GM18909 (cell line): ENCODE data around the gene TPI1.

ENCODE experiments used
- ATAC-seq: cut with Tn5 transposase; IDR thresholded peaks from one replicate; pipeline ENCODE4 v1.9.1; 2021; ENCODE audit warnings: mild to moderate bottlenecking; ENCODE audit not compliant: unreplicated experiment, poor library complexity

TPI1 gene

DNA sequence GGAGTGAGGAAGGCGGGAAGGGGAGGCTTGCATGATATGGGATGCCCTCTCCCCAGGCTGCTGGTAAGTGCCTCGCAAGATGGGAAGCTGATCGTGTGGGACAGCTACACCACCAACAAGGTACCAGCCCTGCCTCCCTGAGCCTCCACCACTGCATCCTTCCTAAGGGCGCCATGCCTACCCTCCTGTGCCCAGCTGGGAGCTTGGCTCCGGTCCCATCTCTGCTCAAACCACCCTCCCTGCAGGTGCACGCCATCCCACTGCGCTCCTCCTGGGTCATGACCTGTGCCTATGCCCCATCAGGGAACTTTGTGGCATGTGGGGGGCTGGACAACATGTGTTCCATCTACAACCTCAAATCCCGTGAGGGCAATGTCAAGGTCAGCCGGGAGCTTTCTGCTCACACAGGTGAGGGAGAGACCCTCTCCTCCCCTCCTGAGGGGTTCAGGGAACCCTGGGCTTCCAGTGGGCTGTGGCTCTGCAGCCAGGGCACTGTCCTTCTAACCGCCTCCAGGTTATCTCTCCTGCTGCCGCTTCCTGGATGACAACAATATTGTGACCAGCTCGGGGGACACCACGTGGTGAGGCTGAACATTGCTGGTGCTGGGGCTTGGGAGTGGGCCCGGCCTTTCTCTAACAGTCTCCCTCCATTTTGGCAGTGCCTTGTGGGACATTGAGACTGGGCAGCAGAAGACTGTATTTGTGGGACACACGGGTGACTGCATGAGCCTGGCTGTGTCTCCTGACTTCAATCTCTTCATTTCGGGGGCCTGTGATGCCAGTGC is 24.0 kb upstream of the TPI1 start:
- no peak for ATAC-seq

DNA sequence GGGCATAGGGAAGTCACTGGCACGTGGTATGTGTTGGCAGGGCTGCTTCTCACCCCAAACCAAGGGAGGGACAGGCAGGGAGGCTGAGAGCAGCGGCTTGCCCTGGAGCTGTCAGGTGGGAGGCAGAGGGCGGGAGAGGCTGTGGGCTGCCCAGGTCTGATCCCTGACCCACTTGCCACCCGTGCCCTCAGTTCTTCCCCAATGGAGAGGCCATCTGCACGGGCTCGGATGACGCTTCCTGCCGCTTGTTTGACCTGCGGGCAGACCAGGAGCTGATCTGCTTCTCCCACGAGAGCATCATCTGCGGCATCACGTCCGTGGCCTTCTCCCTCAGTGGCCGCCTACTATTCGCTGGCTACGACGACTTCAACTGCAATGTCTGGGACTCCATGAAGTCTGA is 21.9 kb upstream of the TPI1 start:
- no peak for ATAC-seq

DNA sequence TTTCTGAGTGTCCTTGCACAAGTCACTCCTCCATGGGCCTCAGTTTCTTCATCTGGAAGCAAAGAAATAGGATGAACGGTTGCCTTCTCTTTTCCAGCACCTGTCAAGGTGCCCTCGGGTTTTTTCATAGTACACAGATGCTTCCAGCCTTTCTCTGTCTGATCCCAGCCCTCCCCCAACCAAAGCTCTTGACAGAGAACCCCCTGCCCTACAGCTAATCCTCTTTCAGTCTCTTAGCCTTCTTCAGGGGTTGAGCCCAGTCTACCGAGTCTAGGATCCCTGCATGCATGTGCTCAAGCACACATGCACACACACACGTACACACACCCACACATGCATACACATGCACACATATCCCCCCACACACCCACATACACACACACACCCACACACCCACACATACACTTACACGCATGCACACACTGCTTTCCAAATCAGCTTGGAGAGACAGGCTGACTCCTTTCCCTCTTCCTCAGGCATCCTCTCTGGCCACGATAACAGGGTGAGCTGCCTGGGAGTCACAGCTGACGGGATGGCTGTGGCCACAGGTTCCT is 20.9 kb upstream of the TPI1 start:
- no peak for ATAC-seq

DNA sequence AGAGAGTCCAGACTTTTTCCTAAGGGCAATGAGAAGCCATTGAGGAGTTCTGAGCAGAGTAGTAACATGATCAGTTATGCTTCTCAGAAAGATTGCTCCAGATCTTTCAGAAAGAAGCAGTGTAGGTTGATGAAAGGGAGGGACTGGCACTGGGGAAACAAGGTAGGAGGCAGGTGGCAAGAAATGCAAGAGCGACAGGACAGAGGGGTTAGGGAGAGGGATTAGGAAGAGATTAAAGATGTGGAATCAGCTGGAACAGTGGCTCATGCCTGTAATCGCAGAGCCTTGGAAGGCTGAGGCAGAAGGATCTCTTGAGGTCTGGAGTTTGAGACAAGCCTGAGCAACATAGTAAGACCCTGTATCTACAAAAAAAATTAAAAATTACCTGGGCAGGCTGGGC is 19.7 kb upstream of the TPI1 start:
- no peak for ATAC-seq

DNA sequence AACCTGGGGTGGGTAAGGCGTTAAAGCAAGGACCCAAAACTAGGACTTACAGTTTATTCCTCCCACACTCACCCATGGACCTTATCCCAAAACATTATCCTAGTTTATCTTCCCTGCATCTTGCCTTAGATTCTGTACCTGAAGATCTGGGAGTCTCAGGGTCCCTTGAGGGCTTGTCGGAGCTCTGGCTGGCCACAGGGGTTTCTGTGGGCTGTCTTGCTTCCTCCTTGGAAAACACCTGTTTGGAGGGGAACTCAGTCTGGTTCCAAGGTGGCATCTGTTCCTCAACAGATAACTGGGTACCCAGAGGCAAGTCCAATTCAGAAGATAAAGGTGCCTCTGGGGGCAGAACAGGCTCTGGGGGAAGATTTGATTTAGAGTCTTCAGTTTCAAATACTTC is 17.9 kb upstream of the TPI1 start:
- no peak for ATAC-seq

DNA sequence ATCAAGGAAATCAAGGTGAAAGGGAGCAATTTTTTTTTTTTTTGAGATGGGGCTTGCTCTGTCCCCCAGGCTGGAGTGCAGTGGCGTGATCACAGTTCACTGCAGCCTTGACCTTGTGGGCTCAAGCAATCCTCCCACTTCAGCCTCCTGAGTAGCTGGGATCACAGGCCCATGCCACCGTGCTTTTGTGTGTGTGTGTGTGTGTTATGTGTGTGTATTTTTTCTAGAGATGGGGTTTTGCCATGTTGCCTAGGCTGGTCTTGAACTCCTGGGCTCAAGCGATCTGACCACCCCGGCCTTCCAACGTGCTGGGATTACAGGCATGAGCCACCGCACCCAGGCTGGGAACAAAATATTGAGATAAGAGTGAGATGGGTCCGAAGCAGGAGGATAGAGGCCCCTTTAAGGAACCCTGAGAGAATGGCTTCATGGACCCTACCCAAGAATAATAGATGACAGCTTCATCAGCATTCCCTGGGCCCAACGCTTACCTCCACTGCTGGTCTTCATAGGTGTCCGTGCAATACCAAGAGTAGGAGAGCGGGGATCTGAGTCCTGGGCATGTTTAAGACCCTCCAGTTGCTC is 17.3 kb upstream of the TPI1 start:
- ATAC-seq: no peak

DNA sequence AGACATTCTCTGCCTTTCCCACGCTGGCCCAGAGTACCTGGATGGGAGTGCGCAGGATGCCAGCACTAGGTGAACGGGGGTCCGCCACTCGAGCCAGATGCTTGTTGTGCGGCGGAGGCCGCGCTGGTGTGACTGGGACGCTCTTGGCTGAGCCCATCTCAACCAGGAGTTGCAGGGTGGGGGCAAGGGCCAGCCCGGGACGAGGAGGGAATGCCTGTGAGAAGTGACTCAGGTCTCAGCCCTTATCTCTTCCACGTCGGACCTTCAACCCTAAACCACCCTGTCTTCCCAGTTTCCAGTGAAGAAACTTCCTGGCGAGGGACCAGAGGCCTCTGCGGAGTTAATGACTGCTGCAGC is 16.6 kb upstream of the TPI1 start:
- ATAC-seq: no peak

DNA sequence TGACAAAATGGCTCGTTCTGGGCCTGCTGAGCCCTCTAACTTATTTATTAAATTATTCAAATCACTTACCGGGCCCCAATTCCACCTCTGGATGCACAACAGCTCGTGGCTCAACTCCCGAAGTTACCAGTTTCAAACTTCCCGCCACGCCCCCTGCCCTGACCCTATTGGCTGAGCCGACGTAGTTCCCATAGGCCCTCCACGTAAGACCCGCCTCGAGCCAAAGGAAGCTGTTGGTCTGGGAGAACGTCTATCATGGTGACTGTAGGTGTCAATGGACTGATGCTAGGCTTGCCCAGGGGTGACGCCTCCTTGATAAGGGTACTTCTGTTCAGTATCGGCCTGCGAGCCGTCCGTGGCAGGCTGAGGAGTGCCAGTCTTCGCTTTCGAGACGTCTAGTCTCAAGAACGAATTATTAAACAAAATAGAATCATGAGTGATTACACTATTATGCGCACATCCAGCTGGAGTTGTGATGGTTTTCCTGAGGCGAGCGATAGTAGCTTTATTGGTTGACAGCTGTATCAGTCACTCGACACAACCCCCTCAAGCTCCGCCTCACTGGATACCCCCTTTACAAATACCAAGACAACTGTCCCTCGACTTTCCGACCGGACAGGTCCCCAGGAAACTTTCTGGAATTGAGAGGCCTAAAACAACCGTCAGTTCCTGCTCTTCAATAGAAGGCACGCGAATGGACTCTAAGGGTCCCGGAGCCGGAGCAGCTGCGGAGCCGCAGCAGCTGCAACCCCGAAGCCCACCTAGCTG is 16.0 kb upstream of the TPI1 start, which contains the start of gene CDCA3:
CDCA3 (minus strand) TSS at position 134 of the 768 bp plus-strand sequence. CDS start 334 bp downstream, outside the sequence.
- peak; percentile 55 for ATAC-seq

DNA sequence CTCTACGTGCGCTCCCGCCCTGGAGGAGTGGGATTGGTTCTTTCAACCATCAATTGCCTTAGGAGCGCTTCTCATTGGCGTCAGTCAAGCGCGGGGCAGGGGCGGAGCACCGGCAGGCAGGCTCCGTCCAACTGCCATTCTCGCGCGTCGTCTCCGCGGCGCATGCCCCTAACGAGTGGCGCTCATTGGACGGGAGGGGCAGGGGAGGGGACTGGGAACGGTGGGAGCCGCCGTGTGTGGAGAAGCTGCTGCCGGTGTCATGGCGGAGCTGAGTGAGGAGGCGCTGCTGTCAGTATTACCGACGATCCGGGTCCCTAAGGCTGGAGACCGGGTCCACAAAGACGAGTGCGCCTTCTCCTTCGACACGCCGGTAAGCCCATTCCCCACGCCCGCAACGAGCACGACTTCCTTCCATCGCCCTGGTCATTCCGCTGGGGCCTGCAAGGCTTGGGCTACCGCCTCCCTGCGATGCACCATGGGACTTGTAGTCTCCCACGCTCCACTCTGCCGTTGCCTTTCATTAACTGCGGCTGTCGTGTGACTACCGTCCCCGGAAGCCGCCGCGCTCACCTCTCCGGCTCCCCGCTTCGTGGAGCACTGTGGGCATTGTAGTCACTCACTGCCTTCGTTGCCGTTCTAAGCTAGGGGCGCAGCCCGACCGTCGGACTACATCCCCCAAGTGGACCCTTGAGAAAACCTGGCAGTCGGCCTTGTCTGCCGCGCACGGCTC is 15.2 kb upstream of the TPI1 start, which contains the start of gene USP5:
USP5 (plus strand) TSS at position 230 of the 730 bp plus-strand sequence; CDS start at position 260, 30 bp downstream.
- ATAC-seq: peak; percentile 79

DNA sequence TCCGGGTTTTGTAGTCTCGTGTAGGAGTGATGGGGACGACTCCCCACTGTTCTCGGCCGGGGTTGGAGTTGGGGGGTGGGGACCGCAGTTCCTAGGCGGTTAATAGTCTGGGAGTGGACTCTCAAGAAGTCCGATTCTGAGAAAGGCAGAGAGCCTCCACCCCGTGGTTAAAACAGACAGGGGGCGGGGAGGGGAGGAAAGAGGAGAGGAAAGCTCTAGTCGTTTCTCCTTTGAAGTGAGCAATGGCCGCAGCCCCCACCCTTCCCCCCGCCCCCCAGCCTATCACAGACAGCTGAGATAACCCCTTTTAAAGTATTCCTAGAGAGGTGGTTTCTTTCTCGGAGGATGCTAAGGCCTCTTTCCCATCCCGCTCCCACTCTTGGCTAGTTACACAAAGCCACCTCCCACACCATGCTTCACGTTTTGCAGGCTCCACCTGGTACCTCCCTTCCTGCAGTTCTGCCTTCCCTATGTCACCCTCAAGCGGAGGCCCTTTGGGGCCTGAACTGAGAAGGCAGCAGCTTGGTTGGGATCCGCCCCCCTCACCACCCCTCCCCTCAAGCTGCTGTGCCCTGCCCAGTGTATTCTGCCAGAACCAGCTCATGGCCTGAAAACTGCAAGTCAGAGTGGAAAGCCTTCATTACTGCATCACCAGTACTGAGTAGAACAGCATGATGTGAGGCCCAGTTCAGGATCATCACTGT is 14.5 kb upstream of the TPI1 start:
- ATAC-seq: no peak

DNA sequence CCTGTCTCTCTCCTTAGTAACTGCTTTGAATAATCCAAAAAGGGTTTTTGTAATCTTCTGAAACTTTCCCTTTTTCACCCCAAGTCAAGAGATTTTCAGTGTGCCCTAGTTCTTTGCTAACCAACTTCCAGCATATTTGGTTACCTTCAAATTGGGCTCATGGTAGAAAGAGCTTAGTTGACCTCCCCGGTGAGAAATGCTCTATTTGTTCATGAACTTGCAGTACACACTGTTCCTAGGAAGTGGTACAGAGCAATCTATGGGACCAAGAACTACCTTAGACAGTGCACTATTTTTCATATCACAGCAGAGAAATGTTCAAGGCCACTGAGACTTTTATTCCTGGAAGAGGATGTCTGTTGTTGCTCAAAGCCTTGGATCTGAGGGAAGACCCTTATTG is 13.7 kb upstream of the TPI1 start:
- ATAC-seq: no peak

DNA sequence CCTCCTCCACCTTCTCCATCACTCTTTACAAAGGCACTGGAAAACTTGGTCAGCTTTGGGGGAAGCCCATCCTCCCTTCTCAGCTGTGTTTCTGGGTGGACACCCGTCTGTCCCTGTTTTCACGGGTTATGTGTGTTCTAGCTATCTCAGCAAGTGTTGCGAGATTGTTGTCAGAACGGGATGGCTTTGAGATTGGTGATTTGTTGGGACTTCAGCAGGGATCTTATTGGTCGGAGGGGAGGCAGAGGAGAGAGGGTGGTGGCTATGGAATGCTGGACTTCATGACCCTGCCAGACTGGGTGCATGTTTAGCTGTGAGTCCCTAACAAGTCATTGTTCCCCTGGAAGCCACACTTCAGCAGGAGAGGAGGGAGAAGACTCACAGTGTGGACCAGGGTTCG is 13.3 kb upstream of the TPI1 start:
- no peak for ATAC-seq

DNA sequence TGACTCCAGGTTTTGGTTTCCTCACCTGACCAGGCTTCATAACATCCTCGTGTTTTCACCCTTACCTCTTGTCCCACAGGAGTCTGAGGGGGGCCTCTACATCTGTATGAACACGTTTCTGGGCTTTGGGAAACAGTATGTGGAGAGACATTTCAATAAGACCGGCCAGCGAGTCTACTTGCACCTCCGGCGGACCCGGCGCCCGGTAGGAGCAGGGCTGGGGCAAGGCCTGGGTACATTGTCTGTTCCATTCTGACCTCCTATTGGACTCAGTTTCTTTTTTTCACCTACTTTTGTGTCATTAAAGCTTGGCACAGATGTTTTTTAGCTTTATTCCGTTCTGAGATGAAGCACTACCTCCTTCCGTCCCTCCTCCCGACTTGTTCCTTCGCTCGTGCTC is 12.0 kb upstream of the TPI1 start:
- ATAC-seq: no peak

DNA sequence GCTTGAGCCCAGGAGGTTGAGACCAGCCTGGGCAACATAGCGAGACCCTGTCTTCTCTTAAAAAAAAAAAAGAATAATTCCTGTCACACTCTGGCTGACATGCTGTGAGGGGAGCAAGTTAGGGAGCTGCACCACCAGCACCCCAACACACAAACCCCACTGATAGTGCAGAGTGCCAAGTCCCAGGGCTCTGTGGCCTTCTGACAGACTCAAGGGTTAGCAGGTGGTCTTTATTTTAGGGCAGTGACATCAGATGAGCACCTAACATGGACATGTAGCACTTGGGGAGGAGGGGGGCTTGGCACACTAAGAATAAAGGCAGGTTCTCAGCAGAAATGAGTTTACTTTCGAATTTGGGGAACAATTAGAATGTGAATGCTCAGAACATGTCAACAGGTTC is 8.5 kb upstream of the TPI1 start:
- ATAC-seq: no peak

DNA sequence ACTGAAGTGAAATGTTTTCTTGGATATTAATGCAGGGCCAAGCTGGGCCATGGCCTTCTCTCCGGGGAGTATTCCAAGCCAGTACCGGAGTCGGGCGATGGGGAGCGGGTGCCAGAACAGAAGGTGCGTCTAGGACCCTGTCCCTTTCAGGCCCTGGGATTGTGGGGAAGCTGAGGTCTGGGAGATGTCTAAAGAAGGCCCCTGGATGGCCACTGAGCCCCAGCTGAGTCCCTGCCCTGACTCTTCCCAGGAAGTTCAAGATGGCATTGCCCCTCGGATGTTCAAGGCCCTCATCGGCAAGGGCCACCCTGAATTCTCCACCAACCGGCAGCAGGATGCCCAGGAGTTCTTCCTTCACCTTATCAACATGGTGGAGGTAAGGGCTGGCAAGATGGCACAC is 7.2 kb upstream of the TPI1 start:
- no peak for ATAC-seq

DNA sequence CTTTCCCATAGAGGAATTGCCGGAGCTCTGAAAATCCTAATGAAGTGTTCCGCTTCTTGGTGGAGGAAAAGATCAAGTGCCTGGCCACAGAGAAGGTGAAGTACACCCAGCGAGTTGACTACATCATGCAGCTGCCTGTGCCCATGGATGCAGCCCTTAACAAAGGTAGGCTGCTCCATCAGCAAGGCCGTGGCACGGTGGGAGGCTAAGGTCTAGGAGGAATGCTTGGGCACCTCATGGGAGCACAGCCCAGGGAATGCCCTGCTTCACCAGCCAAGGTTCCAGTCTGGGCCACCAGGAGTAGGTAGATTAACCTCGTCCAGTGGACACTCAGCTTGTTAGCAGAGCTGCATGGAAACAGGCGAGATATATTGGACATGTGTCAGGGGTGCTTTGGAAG is 6.4 kb upstream of the TPI1 start:
- no peak for ATAC-seq

DNA sequence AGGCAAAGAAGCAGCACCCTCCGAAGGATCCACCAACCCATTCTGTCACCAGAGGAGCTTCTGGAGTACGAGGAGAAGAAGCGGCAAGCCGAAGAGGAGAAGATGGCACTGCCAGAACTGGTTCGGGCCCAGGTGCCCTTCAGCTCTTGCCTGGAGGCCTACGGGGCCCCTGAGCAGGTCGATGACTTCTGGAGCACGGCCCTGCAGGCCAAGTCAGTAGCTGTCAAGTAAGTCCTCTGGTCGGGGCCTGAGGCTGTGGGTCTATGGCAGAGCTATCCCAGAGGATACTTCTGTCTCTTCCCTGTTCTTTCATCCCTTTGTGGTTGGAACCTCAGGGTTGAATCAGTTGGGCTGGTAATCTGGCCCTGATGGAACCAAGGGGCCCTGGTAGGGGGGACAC is 5.9 kb upstream of the TPI1 start:
- ATAC-seq: no peak

DNA sequence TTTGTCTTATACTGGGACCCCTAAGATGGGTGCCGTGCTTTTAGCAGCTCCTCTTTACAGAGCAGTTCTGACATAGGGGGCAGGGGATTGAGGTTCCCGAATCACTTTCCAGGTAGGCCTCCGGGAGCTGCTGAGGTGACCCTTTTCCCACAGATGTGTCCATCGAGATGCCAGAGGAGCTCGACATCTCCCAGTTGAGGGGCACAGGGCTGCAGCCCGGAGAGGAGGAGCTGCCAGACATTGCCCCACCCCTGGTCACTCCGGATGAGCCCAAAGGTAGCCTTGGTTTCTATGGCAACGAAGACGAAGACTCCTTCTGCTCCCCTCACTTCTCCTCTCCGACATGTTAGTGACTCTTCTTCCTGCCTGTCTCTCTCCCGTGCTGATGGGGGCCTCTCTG is 4.3 kb upstream of the TPI1 start:
- no peak for ATAC-seq

DNA sequence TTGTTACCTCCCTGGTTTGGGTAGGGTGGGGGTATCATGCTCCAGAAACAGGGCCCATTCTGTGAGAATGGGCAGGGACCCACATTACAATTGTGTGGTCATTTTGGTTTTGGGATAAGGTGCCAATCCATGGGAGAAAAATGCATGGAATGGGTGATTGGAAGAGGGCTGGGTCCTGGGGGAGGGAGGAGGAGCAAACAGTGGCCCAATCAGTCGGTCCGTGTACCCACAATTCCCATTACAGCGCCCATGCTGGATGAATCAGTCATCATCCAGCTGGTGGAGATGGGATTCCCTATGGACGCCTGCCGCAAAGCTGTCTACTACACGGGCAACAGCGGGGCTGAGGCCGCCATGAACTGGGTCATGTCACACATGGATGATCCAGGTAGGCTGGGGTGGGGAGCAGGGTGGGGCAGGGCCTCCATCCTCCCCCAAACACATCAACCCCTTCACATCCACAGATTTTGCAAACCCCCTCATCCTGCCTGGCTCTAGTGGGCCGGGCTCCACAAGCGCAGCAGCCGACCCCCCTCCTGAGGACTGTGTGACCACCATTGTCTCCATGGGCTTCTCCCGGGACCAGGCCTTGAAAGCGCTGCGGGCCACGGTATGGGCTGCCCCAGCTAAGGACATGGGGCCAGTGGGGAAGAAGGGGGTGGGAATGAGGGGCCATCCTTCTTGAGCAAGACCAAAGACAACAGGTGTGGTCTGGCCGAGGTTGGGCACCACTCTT is 3.6 kb upstream of the TPI1 start:
- ATAC-seq: no peak
